Stimulated activated CD8-positive, alpha-beta memory T cell treated with anti-CD3 and anti-CD28 coated beads, Interleukin-12 subunit alpha, Interleukin-12 subunit beta, amount 100 ng/mL, for 24 hours (primary cell): ENCODE data around the gene DNM1.

ENCODE experiments used
- DNase-seq: peaks from one replicate; pipeline ENCODE4 v3.0.0-alpha.2; 2020; ENCODE audit errors: extremely low read depth

Gene DNM1

DNA sequence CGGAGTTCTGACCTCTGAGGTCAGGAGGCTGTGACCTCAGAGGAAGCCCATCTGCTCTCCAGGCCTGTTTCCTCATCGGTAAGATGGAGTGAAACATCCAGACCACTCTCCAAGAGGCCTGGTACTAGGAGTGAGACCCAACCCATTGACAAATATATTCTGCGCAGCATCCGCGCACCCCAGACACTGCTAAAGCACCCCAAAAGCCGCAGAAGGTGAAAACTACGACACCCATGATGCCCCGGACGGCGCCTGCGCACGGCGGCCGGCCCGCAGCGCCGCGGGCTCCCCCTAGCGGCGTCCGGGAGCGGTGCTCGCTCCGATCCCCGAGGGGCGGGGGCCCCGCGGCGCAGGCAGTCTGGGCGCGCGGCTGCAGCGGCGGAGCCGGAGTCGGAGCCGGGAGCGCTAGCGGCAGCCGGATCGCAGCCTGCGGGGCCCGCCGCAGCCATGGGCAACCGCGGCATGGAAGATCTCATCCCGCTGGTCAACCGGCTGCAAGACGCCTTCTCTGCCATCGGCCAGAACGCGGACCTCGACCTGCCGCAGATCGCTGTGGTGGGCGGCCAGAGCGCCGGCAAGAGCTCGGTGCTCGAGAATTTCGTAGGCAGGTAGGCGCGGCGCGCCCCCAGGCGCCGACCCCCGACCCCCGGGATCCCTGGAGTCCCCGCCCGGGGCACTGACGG is at the start of gene DNM1:
DNM1 (plus strand) TSS at position 356 of the 683 bp plus-strand sequence; CDS start at position 448, 92 bp downstream.
- DNase-seq, result peak; percentile 22

DNA sequence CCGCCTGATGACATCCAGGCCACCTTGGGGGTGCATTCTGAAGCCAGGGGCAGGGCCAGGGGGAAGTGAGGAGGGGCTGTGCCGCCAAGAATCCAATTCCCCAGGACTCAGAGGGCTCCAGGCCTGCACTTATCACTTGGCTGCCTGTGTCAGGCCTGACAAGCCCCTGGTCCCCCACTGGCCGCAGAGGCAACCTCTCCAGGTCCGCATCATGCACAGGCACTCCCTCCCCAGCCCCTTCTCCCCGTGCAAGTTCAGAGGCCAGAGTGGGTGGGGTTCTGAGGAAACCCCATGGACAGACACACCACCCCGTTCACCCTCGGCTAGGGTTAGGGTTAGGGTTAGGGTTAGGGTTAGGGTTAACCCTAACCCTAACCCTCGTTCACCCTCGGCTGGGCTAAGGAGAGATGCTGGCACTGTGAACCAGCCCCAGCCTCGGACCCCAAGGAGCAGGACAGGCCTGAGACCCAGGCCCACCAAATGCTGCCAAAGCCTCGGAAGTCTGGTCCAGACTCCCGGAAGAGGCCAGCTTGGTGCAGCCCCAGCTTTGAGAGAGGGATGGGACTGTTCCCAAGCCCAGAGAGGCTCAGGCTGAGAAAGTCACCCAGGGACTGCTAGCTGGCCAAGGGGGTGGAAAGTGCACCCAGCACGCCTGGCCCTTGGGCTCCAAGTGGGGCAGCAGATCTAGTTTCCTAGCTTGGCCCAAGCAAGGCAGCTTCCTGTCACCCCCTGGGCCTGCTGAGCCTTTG is 49.1 kb upstream of the DNM1 start:
- no peak for DNase-seq

DNA sequence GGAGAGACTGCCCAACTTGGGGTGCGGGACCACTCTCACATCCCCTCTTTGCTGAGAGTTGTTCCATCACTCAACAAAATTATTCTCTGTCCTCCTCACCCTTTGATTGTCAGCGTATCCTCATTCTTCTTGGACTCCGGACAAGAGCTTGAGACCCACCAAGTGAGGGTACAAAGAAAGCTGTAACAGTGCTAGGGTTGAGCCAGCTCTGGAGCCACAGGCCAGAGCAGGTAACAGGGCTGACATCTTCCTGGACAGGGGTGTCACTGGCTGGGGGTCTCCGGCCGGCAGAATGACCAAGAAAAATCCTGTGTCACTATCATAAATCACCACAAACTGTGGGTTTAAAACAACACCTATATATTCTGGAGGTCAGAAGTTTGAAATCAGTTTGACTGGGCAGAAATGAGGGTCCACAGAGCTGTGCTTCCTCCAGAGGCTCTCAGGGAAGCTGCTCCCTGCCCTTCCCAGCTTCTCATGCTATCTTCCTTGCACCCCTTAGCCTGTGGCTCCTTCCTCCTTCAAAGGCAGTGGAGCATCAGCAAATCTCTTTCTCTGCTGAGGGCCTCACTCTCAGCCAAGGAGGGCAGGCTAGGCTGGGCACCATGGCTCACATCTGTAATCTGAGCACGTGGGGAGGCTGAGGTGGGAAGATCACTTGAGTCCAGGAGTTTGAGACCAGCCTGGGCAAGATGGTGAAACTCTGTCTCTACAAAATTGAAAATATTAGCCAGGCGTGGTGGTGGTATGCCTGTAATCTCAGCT is 47.3 kb upstream of the DNM1 start:
- no peak for DNase-seq

DNA sequence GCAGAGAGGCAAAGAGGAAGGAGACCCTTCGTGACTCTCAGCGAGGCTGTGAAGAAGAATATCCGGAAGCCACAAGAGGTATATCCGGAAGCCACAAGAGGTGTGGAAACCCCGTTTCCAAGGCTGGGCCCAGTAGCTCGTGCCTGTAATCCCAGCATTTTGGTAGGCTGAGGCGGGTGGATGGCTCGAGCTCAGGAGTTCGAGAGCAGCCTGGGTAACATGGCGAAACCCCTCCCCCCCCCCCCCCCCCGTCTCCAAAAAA is 43.7 kb upstream of the DNM1 start:
- DNase-seq, result no peak

DNA sequence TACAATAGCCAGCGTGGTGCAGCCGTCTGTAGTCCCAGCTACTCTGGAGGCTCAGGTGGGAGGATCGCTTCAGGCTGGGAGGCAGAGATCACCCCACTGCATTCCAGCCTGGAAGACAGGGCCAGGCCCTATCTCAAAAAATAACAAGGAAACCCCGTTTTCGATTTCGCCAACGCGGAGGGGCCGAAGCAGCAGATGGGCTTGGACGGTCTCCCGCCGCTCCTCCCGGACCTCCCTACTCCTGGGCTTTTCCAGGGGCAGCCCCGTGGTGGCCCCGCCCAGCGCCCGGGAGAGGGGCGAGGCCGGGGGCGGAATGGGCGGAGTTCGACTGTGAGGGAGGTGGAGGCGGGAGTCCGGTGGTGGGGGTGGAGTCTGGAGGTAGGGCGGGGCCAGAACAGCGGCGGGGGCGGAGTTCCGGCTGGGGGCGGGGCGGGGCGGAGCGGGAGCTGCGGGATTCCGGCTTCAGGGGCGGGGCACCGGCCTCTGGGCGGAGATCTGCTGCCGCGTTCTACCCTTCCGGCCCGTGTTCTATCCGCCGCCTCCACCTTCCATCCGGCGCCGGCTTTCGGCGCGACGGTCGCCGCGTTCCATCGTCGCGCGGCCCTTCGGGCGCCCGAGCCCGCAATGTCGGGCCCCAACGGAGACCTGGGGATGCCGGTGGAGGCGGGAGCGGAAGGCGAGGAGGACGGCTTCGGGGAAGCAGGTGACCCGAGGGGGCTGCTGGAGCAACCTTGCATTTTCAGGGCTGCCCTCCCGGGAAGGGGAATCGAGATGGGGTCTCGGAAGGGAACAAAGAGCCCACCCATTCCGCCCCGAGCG is 43.2 kb upstream of the DNM1 start, which contains the start of gene BBLN:
BBLN (plus strand) TSS at position 482 of the 819 bp plus-strand sequence; CDS start at position 625, 143 bp downstream.
- peak; percentile 89 for DNase-seq

DNA sequence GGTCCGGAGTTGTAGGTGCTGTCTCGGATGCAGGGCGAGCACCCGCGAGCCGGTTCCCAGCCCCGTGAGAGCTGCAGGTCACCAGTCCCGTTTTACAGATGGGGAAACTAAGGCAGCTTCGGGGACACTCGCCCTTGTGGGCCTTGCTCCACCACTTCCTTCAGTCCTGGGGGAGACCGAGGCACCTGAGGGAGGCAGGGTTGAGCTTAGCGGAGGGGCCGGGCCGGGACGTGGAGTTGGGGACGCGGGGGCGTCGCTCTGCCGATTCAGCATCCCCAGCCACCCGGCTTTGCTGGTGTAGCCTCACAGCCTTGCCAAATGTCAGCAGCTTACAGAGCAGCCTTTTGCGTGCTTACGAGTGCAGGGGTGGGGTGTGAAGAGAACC is 42.6 kb upstream of the DNM1 start:
- no peak for DNase-seq

DNA sequence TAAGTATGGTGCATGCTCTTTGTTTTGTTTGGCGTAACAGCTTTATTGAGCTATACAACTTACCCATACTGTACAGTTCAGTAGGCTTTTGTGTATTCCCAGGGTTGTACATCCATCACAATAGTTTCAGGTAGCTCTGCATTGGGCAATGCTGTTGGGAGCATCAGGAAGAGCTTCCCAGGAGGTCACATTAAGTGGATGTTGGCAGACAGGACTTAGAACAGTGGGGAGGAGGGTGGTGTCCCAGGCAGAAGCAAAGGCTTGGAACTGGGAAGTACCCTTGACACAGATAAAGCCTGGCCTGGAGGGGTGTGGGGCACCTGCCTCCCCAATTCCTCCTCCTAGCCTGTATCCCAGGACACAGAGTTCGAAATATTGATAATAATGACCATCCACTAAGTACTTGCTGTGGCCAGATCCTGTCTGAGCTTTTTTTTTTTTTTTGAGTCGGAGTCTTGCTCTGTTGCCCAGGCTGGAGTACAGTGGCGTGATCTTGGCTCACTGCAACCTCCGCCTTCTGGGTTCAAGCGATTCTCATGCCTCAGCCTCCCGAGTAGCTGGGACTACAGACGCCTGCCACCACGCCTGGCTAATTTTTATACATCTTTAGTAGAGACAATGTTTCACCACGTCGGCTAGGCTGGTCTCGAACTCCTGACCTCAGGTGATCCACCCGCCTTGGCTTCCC is 41.8 kb upstream of the DNM1 start:
- no peak for DNase-seq

DNA sequence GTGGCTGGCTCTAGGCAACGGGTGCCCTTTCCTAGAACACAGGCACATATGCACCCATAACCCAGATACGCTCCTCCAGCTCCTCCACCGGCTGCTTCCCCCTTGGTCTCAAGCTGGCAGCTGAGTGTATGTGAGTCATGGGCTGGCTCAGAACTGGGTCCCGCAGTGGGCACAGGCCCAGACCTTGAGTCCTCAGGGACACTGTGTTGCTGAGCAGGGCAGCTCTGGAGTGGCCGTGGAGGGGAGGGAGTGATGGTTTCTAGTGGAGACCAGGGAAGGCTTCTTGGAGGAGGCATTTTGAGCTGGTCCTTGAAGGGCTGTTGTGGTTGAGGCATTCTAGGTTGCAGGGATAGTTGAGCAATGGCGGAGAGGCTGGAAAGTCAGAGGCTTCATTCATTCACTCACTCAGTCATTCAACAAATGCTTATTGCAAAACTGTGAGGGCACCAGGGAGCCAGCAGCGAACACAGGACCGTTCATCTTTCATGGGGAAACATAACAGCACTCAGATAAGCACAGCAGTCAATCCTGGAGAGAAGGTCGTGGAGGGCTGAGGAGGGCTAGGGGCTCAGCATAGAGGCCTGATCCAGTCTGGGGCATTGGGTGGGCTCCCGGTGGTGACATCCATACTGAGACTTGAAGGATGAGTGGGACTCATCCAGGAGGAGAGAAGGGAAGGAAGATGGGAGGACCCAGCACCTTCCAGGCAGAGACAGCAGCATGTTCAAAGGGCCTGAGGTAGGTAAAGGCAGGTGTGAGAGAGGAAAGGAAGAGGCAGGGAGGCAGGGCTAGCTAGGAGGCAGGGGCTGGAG is 40.8 kb upstream of the DNM1 start:
- DNase-seq, result no peak

DNA sequence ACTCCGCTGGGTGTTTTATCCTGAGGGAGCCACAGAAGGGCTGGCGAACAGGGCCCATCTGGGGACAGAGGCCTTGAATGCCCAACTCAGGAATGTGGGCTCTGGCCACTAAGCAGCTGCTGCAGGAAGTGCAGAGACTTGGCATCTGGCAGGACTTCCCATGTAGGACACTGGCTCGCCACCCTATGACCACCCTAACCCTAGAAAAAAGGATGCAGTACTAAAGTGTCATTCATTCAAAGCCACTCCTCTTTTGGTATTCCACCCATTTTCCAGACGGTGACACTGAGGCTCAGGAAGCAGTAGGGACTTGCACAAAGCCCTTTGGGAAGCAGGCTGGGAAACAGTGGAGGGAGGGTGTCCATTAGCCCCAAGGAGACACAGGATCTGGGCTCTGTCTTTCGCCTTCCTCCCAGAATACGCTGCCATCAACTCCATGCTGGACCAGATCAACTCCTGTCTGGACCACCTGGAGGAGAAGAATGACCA is 40.1 kb upstream of the DNM1 start:
- DNase-seq, result no peak

DNA sequence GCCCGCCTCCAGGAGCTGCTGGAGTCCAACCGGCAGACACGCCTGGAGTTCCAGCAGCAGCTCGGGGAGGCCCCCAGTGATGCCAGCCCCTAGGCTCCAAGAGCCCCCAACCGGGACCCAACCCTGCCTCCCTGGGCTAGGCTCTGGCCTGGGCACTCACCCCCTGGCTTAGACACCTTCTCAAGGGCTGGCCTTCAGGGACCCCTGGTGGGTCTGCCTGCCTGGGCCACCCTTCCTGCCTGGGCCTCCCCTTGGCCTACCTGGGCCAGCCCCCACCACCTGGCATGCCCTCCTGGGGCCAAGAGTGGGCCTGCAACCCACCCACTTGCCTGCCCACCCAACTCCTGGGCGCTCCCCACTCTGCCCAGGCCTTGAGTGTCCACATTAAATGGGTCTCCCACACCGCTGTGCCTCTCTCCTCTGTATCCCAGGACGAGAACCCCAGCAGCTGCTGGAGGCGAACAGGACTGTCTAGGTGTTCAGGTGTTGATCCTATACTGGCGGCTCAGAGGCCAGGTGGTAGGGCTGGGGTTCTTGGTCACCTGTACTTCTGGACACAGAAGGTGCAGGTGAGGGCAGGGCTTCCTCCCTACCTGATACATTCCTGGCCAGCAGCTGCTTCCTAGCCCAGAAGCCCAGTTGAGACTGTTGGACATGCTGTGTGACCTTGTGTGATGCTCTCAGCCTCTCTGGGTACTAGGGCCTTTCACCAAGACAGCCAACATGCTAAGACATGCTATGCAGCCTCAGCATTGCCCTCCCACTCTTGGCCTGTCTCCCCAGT is 39.5 kb upstream of the DNM1 start:
- DNase-seq, result no peak

DNA sequence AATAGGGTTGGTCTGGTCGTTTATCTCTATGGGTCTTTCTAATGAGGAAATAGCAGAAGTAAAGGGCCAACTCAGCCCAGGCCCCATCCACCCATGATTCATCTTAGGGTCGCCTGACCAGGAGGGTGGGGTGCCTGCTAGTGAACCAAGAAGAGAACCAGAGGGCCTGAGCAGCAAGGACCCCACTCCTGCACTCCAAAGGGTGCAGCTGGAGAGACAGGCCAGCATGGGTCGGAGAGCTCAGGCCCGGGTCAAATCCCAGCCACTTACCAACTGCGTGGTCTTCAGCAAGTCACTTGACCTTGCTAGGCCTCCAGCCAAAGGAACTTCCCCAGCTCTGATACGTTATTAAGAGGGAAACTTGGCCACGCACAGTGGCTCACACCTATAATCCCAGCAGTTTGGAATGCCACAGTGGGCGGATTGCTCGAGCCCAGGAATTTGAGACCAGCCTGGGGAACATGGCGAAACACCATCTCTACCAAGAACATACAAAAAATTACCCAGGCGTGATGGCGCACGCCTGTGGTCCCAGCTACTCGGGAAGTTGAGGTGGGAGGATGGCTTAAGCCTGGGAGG is 38.8 kb upstream of the DNM1 start:
- DNase-seq, result no peak

DNA sequence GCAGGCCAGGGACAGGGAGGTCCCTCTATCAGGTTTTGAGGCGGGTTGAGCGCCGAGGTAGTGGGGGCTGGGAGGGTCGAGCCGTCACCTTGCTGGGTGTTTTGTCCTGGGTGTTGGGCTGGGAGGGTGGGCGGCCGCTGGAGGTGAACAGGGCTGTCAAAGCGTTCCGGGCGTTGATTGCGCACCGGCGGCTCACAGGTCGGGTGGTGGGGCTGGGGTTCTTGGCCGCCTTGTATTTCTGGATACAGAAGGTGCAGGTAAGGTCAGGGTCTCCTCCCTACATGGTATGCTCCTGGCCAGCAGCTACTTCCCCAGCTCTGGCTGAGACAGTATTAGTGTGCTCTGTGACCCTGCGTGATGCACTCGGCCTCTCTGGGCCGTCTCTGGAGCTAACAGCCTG is 37.0 kb upstream of the DNM1 start:
- no peak for DNase-seq

DNA sequence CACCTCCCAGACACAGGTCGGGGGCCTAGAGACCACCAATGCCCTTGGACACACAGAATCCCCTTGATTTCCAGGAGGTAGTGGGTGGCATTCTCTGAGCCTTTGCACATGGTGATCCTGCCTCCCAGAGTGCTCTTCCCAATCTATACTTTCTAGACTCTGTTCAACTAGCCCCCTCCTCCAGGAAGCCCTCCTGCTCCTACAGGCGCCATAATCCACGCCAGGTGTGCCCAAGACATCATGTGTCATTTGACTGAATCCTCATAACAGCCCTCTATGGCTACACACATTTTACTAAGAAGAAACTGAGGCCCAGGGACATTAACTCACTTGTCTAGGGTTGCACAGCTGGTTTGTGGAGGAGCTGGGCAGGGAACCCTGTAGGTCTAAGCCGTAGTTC is 36.0 kb upstream of the DNM1 start:
- DNase-seq, result no peak

DNA sequence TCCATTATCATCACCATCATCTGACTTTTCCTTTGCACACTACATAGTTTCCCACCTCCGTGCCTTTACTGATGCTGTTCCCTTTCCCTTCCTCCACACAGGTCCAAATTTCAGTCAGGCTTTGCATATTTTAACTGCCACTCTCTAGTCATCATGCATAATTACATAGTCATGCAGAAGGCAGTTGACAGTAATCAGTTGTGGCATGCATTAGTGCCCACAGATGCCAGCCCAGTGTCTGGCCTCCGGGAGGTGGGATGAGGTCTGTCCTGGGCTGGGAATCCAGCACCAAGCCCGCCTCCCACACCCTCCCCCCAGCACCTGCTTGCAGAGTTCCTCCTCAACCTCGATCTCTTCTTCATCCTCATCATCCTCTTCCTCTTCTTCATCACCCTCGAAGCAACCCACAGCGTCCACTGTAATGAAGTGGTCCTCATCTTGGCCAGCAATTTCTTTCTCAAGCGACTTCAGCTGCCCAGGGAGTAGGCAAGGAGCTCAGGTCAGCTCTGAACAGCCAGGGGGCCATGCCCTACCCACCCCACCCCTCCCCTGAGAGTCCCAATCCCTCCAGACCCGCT is 34.4 kb upstream of the DNM1 start:
- DNase-seq, result no peak

DNA sequence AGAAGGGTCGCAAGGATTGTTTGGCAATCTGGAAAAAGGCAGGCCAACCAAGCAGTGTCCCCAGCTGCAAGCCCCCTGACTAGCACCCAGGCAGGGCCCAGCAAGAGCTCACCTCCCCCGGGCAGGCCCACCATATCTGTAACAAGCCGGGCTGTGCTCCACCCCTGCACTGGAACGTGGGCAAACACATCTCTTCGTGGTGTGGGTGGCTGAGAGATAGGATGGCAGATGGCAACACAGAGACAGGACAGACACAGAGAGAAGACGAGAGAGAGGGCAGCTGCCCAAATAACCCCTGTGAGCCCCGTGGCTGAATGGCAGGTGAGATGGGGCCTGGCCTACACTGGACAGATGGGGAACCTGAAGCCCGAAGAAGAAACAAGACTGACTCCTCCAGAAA is 33.7 kb upstream of the DNM1 start:
- DNase-seq, result no peak

DNA sequence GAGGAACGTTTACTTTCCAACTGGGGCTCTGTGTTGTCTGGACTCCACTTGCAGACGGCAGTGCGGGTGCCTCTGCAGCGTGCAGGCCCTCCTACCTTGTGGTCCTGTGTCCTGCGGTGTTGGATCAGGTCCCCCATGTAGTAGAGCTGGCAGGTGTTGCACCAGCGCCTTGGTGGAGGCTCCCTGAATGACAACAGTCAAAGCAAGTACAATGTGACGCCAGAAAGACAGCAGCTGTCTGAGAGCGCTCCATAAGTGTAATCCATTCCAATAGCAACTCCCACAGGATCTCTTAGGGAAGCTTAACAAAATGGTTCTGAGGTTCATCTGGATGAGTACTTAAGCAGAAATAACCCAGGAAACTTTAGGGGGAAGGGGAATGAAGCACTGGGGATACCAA is 33.3 kb upstream of the DNM1 start:
- no peak for DNase-seq

DNA sequence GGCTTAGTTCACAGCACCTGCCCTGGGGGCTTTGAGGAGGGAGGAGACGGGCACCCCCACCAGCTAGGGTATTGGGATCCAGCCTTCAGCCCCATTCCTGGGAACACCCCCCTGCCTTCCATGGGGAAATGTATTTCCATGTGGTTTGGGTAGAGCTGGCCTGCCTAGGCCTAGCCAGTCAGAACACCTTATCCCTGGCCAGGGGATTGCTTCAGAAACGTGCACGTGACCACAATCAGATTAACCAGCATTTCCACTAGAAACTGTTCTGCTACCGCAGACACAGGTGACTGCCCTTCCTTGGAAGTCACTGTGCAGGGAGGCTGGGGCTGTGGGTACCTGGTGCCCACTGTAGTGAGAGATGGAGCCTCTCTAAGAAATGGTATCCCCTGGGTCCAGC is 29.1 kb upstream of the DNM1 start:
- no peak for DNase-seq

DNA sequence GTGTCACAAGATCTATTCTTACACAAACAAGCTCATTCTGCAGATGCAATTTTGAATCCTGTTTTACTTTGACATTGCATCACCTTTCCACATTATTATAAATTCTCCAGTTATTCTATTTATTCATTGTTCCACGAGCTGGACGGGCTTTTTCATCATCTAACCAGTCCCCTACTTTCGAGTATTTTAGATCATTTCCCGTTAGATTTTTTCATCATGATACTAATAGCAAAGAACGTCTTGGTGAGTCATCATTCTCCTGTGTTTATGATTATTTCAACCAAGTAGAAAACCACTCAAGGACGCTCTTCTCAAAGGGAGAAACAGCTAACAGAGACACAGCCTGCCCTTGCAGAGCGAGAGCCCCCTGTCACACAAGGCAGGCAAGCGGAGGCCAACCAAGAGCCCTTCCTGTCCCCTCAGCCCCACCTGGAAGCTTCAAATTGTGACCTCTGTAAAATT is 28.0 kb upstream of the DNM1 start:
- no peak for DNase-seq

DNA sequence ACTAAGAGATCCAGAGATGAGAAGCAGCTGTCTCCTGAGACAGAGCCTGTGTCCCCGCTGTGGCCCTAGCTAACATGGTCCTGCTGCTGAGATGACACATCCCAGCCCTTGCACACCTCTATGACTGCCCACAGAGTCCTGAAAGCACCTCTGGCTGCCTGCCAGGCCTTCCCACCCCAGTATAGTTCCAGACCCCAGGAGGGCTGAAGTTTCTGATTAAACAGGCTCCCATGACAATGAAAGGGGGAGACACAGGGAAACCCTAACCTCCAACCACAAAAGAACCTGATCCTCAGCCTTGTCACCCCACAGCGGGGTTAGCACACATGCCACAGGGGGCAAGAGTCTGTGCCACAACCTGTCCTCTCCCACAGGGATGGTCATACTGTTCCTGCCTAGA is 27.5 kb upstream of the DNM1 start:
- no peak for DNase-seq
